Adipose tissue (tissue), 3 donors: Measurements from ENCODE around the gene RCCD1. TPM values are rescaled to one million over a fixed set of nuclear protein-coding genes. Genes with fewer than 3 reads are reported as not detected.
"Not testable (repeated sequence)": the region's sequence is repeated elsewhere in the genome, so short reads cannot be mapped to it uniquely, and the experiment has no call there.

Source experiments
- H3K27ac ChIP-seq: one replicate; pipeline ENCODE4 v1.5.1; 2013; ENCODE audit warnings: low read depth, low read length
- WGBS, 3 donors: extraction: QIAGEN DNeasy Blood & Tissue Kit; methylation state at CpG; one replicate each; pipeline ENCODE4 v1.1.7; 2013; 5-methylcytosine and 5-hydroxymethylcytosine counted together
- polyA plus RNA-seq, 3 donors: library from polyadenylated mRNA; stranded (reverse); fragments of 200-250 nt; gene quantifications; one replicate each; pipeline ENCODE4 v1.2.3, GENCODE V29; 2013
- donor health status: healthy with polysubstance abuse.
- donor health status: Bipolar disorder and iron deficiency.
- donor health status: healthy.

The RCCD1 gene
- polyA plus RNA-seq, 3 donors = 4.8 to 7.9 (median 6.2) TPM

GRCh38 chr15:90915808-90916440 is 38.8 kb upstream of the RCCD1 start:
- 52 to 75% (median 62%) methylated on average over 20 to 25 of the region's 25 CpGs for WGBS, 3 donors
- H3K27ac ChIP-seq = no peak overlapping the region

- WGBS, 3 donors = 78 to 90% (median 79%) methylated on average over 11 of the region's 11 CpGs
- H3K27ac ChIP-seq = no peak overlapping the region
Observed at GRCh38 chr15:90916461-90916860, 38.2 kb upstream of the RCCD1 start.

- 93 to 96% (median 94%) methylated on average over 12 of the region's 12 CpGs for WGBS, 3 donors
Observed at GRCh38 chr15:90917569-90917968, 37.1 kb upstream of the RCCD1 start.

GRCh38 chr15:90918034-90918788 is 36.5 kb upstream of the RCCD1 start:
- WGBS, 3 donors = 93 to 97% (median 97%) methylated on average over 23 of the region's 23 CpGs

More at GRCh38 chr15:90917569-90917968, 37.1 kb upstream of the RCCD1 start:
- H3K27ac ChIP-seq = no peak overlapping the region

GRCh38 chr15:90918835-90919234 is 35.8 kb upstream of the RCCD1 start:
- WGBS, 3 donors = 88 to 94% (median 93%) methylated on average over 6 of the region's 6 CpGs
- no peak overlapping the region for H3K27ac ChIP-seq

More at GRCh38 chr15:90918034-90918788, 36.5 kb upstream of the RCCD1 start:
- H3K27ac ChIP-seq = no peak overlapping the region

GRCh38 chr15:90921887-90922286 is 32.8 kb upstream of the RCCD1 start:
- no peak overlapping the region for H3K27ac ChIP-seq
- 56 to 89% (median 84%) methylated on average over 4 of the region's 4 CpGs for WGBS, 3 donors

- WGBS, 3 donors = 85 to 93% (median 87%) methylated on average over 7 of the region's 7 CpGs
- H3K27ac ChIP-seq = not testable (repeated sequence)
Observed at GRCh38 chr15:90922712-90923322, 31.9 kb upstream of the RCCD1 start.

- H3K27ac ChIP-seq = no peak overlapping the region
- WGBS, 3 donors = 86 to 87% (median 87%) methylated on average over 5 of the region's 5 CpGs
Observed at GRCh38 chr15:90924375-90924774, 30.3 kb upstream of the RCCD1 start.

GRCh38 chr15:90926766-90927165 is 27.9 kb upstream of the RCCD1 start:
- H3K27ac ChIP-seq = not testable (repeated sequence)
- WGBS, 3 donors = 92 to 95% (median 93%) methylated on average over 10 of the region's 10 CpGs

GRCh38 chr15:90928106-90928505 is 26.6 kb upstream of the RCCD1 start:
- 49 to 83% (median 57%) methylated on average over 7 of the region's 7 CpGs for WGBS, 3 donors
- H3K27ac ChIP-seq = not testable (repeated sequence)

GRCh38 chr15:90929246-90930019 is 25.3 kb upstream of the RCCD1 start:
- H3K27ac ChIP-seq = peak overlapping the region; percentile 70
- WGBS, 3 donors = 39 to 46% (median 42%) methylated on average over 21 of the region's 21 CpGs

GRCh38 chr15:90930861-90931574 is 23.7 kb upstream of the RCCD1 start:
- WGBS, 3 donors = 54 to 58% (median 58%) methylated on average over 15 of the region's 15 CpGs
- H3K27ac ChIP-seq = peak overlapping the region; percentile 70

- WGBS, 3 donors = 13 to 32% (median 29%) methylated on average over 6 of the region's 6 CpGs
- H3K27ac ChIP-seq = peak overlapping the region; percentile 31
Observed at GRCh38 chr15:90931575-90931827, 23.2 kb upstream of the RCCD1 start.

- peak within 1 kb of the TSS; percentile 31 for H3K27ac ChIP-seq
- 0 to 1% (median 1%) methylated on average over 49 to 52 of the region's 52 CpGs for WGBS, 3 donors
Observed at GRCh38 chr15:90931828-90932659, 22.6 kb upstream of the RCCD1 start, which contains the start of gene HDDC3. TSS of gene HDDC3 (minus strand) at chr15:90932549. CDS start at chr15:90932540, 9 bp downstream.

- 17 to 19% (median 17%) methylated on average over 5 of the region's 5 CpGs for WGBS, 3 donors
Observed at GRCh38 chr15:90932660-90932991, 22.1 kb upstream of the RCCD1 start.

GRCh38 chr15:90933301-90933700 is 21.4 kb upstream of the RCCD1 start:
- 61 to 89% (median 75%) methylated on average over 1 of the region's 1 CpG for WGBS, 3 donors
- H3K27ac ChIP-seq = no peak overlapping the region

More at GRCh38 chr15:90932660-90932991, 22.1 kb upstream of the RCCD1 start:
- no peak overlapping the region for H3K27ac ChIP-seq

- WGBS, 3 donors = 2% methylated on average over 19 of the region's 19 CpGs
- no peak overlapping the region for H3K27ac ChIP-seq
Observed at GRCh38 chr15:90934256-90934948, 20.3 kb upstream of the RCCD1 start.
